Stimulated activated CD8-positive, alpha-beta memory T cell treated with anti-CD3 and anti-CD28 coated beads, Interleukin-4, amount 100 ng/mL, for 48 hours (primary cell): ENCODE results near the gene FAM120A.
A peak's percentile ranks its signal among the peaks of the same experiment; 100 is the strongest.

Source experiments
- DNase-seq: peaks from one replicate; pipeline ENCODE4 v3.0.0-alpha.2; 2020

FAM120A gene

GRCh38 chr9:93451849-93452709 lies 594 bp downstream of the FAM120A start:
- DNase-seq, result peak; percentile 64

GRCh38 chr9:93452710-93453046 lies 1.2 kb downstream of the FAM120A start:
- DNase-seq, result peak; percentile 45

DNA sequence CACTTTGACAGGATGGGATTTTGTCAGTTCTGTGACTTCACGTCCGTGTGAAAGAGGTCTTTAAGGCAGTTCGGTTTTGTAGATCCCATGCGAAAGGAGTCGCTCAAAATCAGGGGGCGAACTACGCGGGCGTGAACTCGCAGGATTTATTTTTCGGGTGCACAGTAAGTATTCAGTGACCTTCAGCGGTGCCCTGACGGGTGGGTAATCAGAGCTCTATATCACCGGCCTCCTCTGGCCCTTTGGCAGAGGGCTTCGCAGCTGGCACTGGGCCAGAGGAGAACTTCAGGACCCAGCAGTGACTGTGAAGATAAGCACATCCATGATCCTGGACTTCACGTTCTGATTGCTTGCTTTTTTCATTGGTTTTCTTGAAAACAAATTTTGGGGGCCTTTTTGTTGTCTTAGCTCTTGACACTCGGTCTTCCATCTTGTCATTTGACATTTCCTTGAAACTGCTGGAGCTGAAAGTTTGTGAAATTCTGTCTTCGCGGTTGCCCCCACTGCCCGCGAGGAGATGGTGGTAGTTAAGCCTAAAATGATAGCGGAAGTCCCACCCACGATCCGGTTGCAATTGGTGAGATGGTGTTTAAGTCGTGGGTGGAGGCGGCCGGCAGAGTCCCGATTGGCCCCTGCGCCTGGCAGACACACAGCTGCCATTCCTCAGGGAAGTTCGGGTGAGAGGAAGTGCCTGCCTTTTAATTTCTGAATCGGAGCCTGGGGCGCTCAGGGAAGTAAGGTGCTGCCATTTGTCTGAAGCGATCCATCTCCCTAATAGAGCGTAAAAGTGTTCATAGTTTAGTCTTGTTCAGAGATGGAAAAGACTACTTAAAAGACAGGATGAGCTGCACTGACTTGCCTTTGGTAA lies 1.8 kb downstream of the FAM120A start, which contains the start of gene FAM120AOS:
Gene FAM120AOS (minus strand): TSS at position 535 of the 868 bp plus-strand sequence. CDS start 872 bp downstream, outside the sequence.
- DNase-seq, result peak; percentile 89

- no peak for DNase-seq
Measured at GRCh38 chr9:93456022-93456421, 4.5 kb downstream of the FAM120A start.

DNA sequence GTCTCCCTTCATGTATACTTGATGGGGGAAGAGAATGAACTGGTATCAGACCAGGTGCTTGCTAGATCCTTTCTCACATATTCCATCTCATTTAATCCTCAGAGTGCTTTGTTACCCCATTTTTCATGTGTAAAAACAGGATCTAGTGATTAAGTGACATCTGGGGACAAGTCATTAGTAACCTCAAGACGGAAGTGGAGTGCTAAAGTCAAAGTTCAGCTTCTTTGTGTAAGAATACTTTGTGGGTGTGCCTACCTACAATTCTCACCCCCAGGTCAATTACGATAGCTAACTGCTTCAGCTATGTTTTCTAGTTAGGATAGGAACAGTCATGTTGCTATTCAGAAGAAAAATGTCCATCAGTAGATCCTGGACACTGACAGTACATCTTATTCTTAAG lies 5.0 kb downstream of the FAM120A start:
- no peak for DNase-seq

GRCh38 chr9:93457006-93457405 lies 5.5 kb downstream of the FAM120A start:
- no peak for DNase-seq

GRCh38 chr9:93458712-93459111 lies 7.2 kb downstream of the FAM120A start:
- DNase-seq, result no peak

- no peak for DNase-seq
Measured at GRCh38 chr9:93459432-93459847, 8.0 kb downstream of the FAM120A start.

DNA sequence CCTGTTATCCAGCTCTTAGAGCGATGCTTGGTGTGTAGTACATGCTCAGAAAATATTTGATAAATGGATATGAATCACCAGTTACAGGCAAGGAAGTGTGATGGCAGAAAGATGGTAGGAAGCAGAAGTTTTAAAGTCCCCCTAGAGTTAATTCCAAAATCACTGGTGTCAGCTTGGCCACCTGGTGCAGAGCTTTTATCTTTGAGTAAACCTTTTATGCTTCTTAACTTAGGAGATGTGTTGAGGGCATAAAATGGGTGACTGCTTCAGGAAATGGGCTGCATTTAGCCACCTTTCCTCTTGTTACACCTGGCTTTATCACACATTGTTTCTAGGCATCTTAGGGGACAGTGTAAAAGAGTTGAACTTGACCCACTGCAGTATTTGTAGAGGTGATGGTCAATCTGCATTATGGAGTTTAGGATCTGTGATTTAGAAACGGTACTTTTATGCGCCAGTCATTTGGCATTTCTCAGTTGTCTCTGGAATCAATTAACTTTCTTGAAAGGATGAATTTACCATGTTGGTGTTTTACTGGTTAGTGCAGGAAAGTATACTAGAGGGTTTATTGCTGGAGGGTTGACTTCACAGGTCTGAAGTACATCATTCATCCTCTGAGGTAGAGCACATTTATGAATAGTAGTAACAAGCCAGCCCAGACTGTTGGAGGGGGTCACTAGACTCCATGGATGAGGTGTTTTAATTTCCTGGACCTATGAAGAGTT lies 9.4 kb downstream of the FAM120A start:
- DNase-seq, result no peak

- no peak for DNase-seq
Measured at GRCh38 chr9:93461414-93461743, 9.9 kb downstream of the FAM120A start.

- DNase-seq, result no peak
Measured at GRCh38 chr9:93461821-93462220, 10.3 kb downstream of the FAM120A start.

- DNase-seq, result no peak
Measured at GRCh38 chr9:93463638-93464248, 12.3 kb downstream of the FAM120A start.

DNA sequence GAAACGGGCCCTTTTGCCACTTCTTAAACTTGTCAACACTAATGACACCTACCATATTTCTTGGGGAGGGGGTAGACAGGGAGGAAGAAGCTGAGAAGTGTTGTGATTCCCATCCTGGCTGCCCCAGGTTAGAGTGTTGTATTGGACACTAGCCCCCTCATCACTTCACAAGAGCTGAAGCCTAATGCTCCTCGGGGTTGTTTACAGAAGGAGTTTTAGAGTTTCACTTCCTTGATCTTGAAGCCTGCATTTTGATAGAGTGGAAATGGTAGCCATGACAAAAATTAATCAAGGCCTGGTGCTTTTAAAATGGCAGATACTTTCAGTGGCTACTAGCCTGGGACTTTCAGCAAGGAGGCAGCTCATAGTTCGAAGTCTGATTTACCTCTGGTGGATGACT lies 12.9 kb downstream of the FAM120A start:
- DNase-seq, result no peak

- DNase-seq, result no peak
Measured at GRCh38 chr9:93464876-93465275, 13.4 kb downstream of the FAM120A start.

DNA sequence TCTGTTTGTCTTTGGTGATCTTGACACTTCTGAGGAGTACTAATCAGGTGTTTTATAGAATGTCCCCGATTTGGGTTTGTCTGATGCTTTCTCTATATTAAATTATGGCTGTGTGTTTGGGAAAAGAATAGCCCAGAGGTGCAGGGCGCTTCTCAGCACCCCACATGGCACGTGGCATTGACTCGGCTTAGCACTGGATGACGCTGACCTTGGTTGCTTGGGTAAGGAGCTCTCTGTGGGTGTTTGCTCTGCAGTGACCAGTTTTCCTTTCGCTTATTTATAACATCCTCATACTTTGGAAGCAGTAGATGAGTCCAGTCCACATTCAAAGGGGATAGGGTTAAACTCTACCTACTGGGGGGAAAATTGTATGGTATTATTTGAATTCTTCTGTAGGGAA lies 14.4 kb downstream of the FAM120A start:
- DNase-seq, result no peak

GRCh38 chr9:93466416-93467061 lies 15.1 kb downstream of the FAM120A start:
- no peak for DNase-seq

GRCh38 chr9:93467062-93467416 lies 15.6 kb downstream of the FAM120A start:
- DNase-seq, result no peak

- DNase-seq, result no peak
Measured at GRCh38 chr9:93467462-93467861, 16.0 kb downstream of the FAM120A start.

- no peak for DNase-seq
Measured at GRCh38 chr9:93468763-93469456, 17.4 kb downstream of the FAM120A start.

DNA sequence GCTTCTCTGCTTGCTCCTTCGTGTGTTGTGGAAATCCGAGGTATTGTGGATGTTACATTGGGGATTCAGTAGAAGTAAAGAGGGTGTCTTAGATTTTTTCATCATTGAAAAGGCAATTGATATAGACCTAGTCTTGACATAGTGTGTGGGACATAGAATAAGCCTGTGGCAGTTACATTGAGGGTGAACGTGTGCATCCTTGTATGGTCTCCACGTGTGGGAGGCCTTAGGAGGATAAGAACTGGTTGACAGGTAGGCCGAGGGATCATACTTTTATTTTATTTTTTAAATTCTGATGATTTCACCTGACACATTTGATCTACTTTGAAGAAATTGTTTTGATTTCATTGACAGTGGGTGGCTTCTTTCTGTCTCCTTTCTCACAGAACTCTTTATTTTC lies 18.9 kb downstream of the FAM120A start:
- DNase-seq, result no peak

DNA sequence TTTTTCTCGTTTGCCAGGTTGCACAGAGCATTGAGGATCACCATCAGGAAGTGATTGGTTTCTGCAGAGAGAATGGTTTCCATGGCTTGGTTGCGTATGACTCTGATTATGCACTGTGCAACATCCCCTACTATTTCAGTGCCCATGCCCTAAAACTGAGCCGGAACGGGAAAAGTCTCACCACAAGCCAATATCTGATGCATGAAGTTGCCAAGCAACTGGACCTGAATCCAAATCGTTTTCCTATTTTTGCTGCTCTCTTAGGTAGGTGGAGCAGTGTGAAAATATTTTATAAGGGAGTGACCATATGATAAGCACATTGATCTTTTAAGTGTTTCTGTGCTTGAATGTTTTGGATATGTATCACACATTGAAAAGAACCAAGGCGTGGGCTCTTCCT lies 19.6 kb downstream of the FAM120A start:
- DNase-seq, result no peak

- no peak for DNase-seq
Measured at GRCh38 chr9:93473411-93473810, 21.9 kb downstream of the FAM120A start.
